Body of pancreas (tissue), 4 donors: ENCODE results near the gene MPHOSPH9. TPM values are rescaled to one million over a fixed set of nuclear protein-coding genes. Genes with fewer than 3 reads are reported as not detected.
A peak's percentile ranks its signal among the peaks of the same experiment; 100 is the strongest.

Experiments
- ATAC-seq: fragments of 150-250 bp; one replicate; pipeline ENCODE4 v1.9.1; 2016
- DNase-seq, 4 donors: peaks; one replicate each; pipeline ENCODE4 v3.0.0-alpha.2; 2019
- H3K27ac ChIP-seq, 4 donors: fragments of 200-600 bp; sonication (generic); 1 replicate in 3 of 4; 2 replicates in 1 of 4; pipeline versions ENCODE4 v1.5.1 to v1.6.1; 2016 to 2019; ENCODE audit warnings: mild to moderate bottlenecking in 1 of 4, mixed read lengths in 1 of 4, moderate library complexity in 1 of 4
- H3K27me3 ChIP-seq, 2 donors: fragments of 200-600 bp; sonication (generic); one replicate each; pipeline ENCODE4 v1.6.0; 2016; ENCODE audit warnings: mild to moderate bottlenecking in 1 of 2
- H3K36me3 ChIP-seq, 2 donors: fragments of 200-600 bp; sonication (generic); replicated peaks in 1 of 2; 2 replicates each; pipeline ENCODE4 v1.5.1; 2016; ENCODE audit warnings: low read depth in 2 of 2; ENCODE audit not compliant: insufficient read depth in 1 of 2
- H3K4me1 ChIP-seq: fragments of 200-600 bp; sonication (generic); one replicate; pipeline ENCODE4 v1.6.0; 2016
- H3K4me3 ChIP-seq, 2 donors: fragments of 200-600 bp; sonication (generic); 1 replicate in 1 of 2; 2 replicates in 1 of 2; pipeline ENCODE4 v1.5.1; 2016 to 2019
- H3K9me3 ChIP-seq, 3 donors: fragments of 200-600 bp; sonication (generic); 1 replicate in 2 of 3; 2 replicates in 1 of 3; pipeline ENCODE4 v1.5.1; 2016
- POLR2A ChIP-seq, 3 donors: fragments of 450-650 bp; IDR thresholded peaks; one replicate each; pipeline ENCODE4 v1.6.1; 2016; ENCODE audit warnings: antibody characterized with exemption in 3 of 3, mild to moderate bottlenecking in 2 of 3
- WGBS, 2 donors: methylation state at CpG; one replicate each; pipeline ENCODE4 v1.1.5; 2017; 5-methylcytosine and 5-hydroxymethylcytosine counted together
- intact Hi-C: fragments of 100-400 bp; cut with DNase I; formaldehyde crosslinking; loops from one replicate; pipeline ENCODE4 v1.15.1; 2023
- total RNA-seq, 2 donors: library from RNA; depleted of rRNA; stranded (reverse); fragments of >200 nt; gene quantifications; one replicate each; pipeline ENCODE4 v1.1.0, GENCODE V29; 2016
- TF ChIP-seq, protein P1 (sequence below), 7 experiments: fragments of 450-650 bp in 4 of 7; fragments of 200-600 bp in 3 of 7; sonication (generic) in 3 of 7; IDR thresholded peaks; one replicate each; pipeline ENCODE4 v1.5.1; 2016 to 2019; ENCODE audit warnings: antibody characterized with exemption in 7 of 7

MPHOSPH9 gene
- total RNA-seq, 2 donors from 2014 or later = 13.5 to 42.5 TPM

DNA sequence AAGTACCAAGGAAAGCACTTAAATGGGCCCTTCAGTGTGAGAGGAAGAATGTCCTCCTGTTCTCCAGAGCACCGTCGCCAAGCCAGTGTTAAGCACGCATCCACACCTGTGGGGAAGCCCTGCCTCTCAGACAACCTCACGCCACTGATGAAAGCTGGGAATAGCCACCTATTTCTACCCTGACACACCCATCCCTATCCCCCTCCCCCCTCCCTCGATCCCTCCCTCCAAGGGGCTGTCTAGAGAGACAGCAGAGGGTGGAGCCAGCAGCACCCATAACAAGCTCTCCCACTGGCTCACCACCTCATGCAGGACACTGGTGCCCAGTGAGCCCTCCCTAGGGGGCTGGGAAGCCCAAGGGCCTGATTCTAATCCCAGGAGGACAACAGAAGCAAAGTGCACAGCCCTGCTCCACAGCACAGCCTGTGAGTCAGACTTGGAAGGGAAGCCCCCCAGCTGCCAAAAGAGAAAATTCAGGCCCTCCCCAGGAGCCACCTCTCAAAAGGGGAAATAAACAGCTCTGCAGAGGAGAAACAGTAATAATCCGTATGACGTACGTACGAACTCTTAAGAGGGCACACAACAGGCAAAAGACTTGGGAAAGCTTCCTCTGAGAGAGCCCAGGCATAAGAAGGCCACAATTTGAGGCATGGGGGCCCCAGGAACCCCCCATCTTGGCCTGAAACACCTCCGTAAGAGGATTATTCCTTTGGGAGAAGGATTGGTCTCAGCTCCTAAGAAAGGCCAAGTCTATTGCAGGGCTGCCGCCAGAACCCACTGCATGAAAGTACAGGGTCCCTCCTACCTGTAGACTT is 89.8 kb downstream of the MPHOSPH9 start:
- ATAC-seq (no peak), DNase-seq (no peak)
- Histone ChIP-seq H3K36me3 (no peaks in the 10 kb centered on the region), H3K4me3 (no peak overlapping the region), H3K27ac (peak overlapping the region in 3 of 4 donors; percentile 49 to 82 (median 77)), H3K4me1 (peaks cover 43% of the 10 kb centered on the region), H3K27me3 (no peaks in the 10 kb centered on the region), H3K9me3 (no peaks in the 10 kb centered on the region)
- intact Hi-C loops = no loop called here
- 76 to 97% methylated on average over 10 to 11 of the region's 11 CpGs for WGBS, 2 donors
- TF ChIP-seq, protein P1, sequence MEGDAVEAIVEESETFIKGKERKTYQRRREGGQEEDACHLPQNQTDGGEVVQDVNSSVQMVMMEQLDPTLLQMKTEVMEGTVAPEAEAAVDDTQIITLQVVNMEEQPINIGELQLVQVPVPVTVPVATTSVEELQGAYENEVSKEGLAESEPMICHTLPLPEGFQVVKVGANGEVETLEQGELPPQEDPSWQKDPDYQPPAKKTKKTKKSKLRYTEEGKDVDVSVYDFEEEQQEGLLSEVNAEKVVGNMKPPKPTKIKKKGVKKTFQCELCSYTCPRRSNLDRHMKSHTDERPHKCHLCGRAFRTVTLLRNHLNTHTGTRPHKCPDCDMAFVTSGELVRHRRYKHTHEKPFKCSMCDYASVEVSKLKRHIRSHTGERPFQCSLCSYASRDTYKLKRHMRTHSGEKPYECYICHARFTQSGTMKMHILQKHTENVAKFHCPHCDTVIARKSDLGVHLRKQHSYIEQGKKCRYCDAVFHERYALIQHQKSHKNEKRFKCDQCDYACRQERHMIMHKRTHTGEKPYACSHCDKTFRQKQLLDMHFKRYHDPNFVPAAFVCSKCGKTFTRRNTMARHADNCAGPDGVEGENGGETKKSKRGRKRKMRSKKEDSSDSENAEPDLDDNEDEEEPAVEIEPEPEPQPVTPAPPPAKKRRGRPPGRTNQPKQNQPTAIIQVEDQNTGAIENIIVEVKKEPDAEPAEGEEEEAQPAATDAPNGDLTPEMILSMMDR (IDR thresholded peaks at IDR 0.05) = no peak
- TF ChIP-seq POLR2A (IDR thresholded peaks at IDR 0.05) = no peak

DNA sequence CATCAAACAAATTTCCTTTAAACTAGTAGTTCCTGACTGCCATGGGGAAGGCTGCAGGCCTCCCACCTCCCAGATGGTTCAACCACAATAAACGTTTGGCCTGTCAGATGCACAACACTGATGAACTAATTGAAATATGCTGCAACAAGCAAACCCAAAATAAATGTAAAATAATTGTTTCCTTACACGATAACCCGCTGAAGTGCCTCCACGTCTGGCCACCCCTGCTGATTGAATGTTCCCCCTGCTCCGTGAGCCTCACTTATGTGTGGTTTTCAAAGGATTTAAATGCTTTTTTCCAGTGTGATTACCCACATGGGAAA is 90.5 kb downstream of the MPHOSPH9 start:
- no peak for DNase-seq
- Histone ChIP-seq H3K27ac (peak overlapping the region; percentile 18 to 82 (median 63)), H3K9me3 (no peaks in the 10 kb centered on the region), H3K4me3 (no peak overlapping the region), H3K36me3 (no peaks in the 10 kb centered on the region), H3K4me1 (peaks cover 43% of the 10 kb centered on the region), H3K27me3 (no peaks in the 10 kb centered on the region)
- ATAC-seq = no peak
- intact Hi-C loops = no loop called here
- WGBS, 2 donors = 76 to 81% methylated on average over 5 of the region's 5 CpGs
- no peak for TF ChIP-seq POLR2A (IDR thresholded peaks at IDR 0.05)
- TF ChIP-seq, protein P1 (IDR thresholded peaks at IDR 0.05) = no peak

DNA sequence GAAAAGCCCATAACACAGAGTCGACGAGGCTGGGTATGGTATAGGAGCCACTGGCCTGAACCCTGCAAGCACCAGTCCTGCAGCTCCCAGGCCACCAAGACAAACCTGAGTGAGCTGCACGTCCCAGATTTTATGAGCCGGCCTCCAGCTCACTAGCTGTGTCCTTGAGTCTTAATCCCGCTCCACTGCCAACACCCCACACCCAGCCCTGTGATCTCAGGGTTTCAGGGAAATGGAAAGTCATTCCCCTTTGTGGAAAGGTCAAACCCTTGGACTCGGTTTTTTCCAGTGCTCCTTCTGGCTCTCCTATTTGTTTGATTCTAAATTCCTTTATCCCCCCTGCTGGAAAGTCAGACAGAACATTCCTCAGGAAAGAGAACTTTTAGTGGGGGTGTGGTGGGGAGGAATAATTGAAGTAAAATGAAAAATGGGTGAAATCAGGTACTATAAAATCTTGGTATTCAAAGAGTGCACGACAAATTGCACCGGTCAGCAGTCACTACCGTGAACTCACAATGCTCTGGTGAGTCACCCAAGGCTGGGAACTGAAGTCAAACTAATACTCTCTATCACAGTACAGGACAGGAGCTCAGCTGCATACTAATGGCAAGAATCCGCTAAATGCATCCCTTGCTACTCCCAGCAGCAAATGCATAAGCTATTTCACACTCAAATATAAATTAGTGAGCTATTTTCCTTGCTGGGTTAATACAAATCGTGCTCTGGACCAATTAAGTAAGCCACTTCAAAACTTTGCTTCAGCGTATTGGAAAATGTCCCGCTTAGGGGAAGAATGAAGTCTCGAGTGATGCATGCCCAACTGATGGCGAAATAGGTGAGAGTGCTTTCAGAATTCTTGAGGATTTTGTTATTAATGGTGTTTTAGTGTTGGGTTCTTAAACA is 91.1 kb downstream of the MPHOSPH9 start:
- WGBS, 2 donors = 34 to 39% methylated on average over 15 of the region's 15 CpGs
- H3K27me3 ChIP-seq = no peaks in the 10 kb centered on the region
- peaks cover 43% of the 10 kb centered on the region for H3K4me1 ChIP-seq
- no peaks in the 10 kb centered on the region for H3K36me3 ChIP-seq
- intact Hi-C loops = no loop called here
- peak overlapping the region; percentile 18 to 82 (median 63) for H3K27ac ChIP-seq
- no peaks in the 10 kb centered on the region for H3K9me3 ChIP-seq
- no peak for TF ChIP-seq POLR2A (IDR thresholded peaks at IDR 0.05)
- TF ChIP-seq, protein P1 (IDR thresholded peaks at IDR 0.05) = no peak
- H3K4me3 ChIP-seq = no peak overlapping the region
- peak; percentile 59 to 79 (median 70) for DNase-seq
- peak; percentile 81 for ATAC-seq

DNA sequence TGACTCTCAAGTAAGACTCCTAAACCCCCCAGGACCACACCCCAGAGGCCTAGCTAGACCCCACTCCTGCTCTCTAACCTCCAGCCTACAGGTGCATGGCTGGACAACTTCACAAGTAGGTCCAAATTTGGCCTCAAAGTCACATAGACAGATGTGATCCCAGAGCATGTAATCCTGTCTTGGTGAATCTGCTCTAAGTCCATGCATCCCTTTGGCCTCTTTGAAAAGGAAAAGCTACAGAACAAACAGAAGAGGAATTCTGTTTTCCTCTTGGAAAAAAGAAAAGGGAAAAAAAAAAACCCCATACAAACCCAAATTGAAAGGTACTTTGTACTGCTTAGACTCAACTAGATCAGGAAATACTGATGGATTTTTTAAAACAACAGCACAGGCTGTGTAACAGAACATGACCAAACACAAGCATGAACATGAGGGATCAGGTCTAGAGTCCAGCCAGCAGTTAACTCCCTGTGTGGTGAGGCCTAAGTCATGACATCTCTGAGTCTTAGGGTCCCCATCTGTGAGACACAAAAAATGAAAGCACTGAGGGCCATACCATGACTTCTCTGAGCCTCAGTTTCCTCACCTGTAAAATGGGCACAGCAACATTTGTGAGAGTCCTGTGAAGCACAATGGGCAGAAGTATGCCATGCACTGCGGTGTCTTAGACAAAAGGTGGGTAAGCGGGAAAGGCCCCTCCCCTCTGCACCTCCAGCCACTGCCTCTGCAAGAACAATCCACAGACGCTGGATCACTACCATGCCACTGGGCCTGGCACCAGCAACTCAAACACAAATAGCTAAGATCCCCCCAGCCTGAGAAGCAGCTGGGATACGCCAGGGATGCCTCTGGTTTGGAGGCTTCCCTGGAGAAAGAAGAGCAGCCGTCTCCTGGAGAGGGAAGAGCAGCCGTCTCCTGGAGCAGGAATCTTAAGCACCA is 92.0 kb downstream of the MPHOSPH9 start:
- ATAC-seq (peak; percentile 6), DNase-seq (no peak)
- H3K9me3 ChIP-seq = no peaks in the 10 kb centered on the region
- no peaks in the 10 kb centered on the region for H3K36me3 ChIP-seq
- intact Hi-C loops = no loop called here
- peaks cover 43% of the 10 kb centered on the region for H3K4me1 ChIP-seq
- H3K27ac ChIP-seq = peak overlapping the region; percentile 18 to 82 (median 63)
- no peaks in the 10 kb centered on the region for H3K27me3 ChIP-seq
- no peak overlapping the region for H3K4me3 ChIP-seq
- TF ChIP-seq, protein P1 (IDR thresholded peaks at IDR 0.05) = no peak
- no peak for TF ChIP-seq POLR2A (IDR thresholded peaks at IDR 0.05)
- 77 to 86% methylated on average over 6 of the region's 6 CpGs for WGBS, 2 donors
